SH-SY5Y (cell line): ENCODE data around the gene UBA1.

Experiments used
- GATA2 ChIP-seq: IDR thresholded peaks from 2 replicates; pipeline ENCODE4 v1.6.1; 2011; ENCODE audit warnings: mild to moderate bottlenecking, low read depth, low read length
- GATA3 ChIP-seq: IDR thresholded peaks from 2 replicates; pipeline ENCODE4 v1.6.1; 2011; ENCODE audit warnings: low read depth, mild to moderate bottlenecking, low read length, moderate library complexity

- TF ChIP-seq GATA2: no peak
- no peak for TF ChIP-seq GATA3
Measured at GRCh38 chrX:47224896-47225290, 31.3 kb downstream of the UBA1 start.
